ENCODE measurements around the gene CACNA2D1. TPM values are rescaled to one million over a fixed set of nuclear protein-coding genes. Genes with fewer than 3 reads are reported as not detected.

The CACNA2D1 gene
- total RNA-seq, 1 experiment from 2014 or later: 9.8 TPM

GRCh38 chr7:82087099-82087498 lies 356.5 kb downstream of the CACNA2D1 start:
- ChIA-PET POLR2A (interaction anchor here (0.6 kb wide), 1 partner anchor 598 kb away, joined by 3 read pairs; no protein-coding TSS in a partner anchor), CTCF (interaction anchor here (0.7 kb wide), 1 partner anchor 231 kb away, joined by 3 read pairs; no protein-coding TSS in a partner anchor)
- Histone ChIP-seq H3K27ac (ENCODE audit: low read length) (no peak overlapping the region), H3K36me3 (ENCODE audit: control insufficient read depth, insufficient read depth, low read length) (peaks cover 2% of the 10 kb centered on the region; the same call in 1 of the 2 replicates), H3K27me3 (ENCODE audit: control insufficient read depth, insufficient read depth, low read length) (no peaks in the 10 kb centered on the region), H3K4me3 (ENCODE audit: low read depth in 2 of 2, low read length in 2 of 2) (no peak overlapping the region), H3K9me3 (ENCODE audit: control insufficient read depth, insufficient read depth, low read depth, low read length) (no peaks in the 10 kb centered on the region), H3K4me1 (ENCODE audit: control insufficient read depth, insufficient read depth, low read length) (no peaks in the 10 kb centered on the region)
- TF ChIP-seq CTCF (IDR thresholded peaks at IDR 0.05) (no peak), TCF7L2 (IDR thresholded peaks at IDR 0.05; ENCODE audit: low read depth, low read length) (no peak), SIN3A (IDR thresholded peaks at IDR 0.05; ENCODE audit: borderline replicate concordance, insufficient read depth, low read depth, low read length) (no peak), REST (IDR thresholded peaks at IDR 0.05; ENCODE audit: insufficient read depth in 1 of 2, low read depth in 2 of 2, low read length in 1 of 2) (no peak), POLR2AphosphoS5 (IDR thresholded peaks at IDR 0.05; ENCODE audit: low read depth, low read length) (no peak)
- in situ Hi-C loops (cut with HindIII; ENCODE audit: low pct_unique_long_range_greater_than_20kb, low sequenced_read_pairs) (no loop called here), intact Hi-C loops (cut with micrococcal nuclease; ENCODE audit: unreplicated experiment) (no loop called here)
- DNase-seq (ENCODE audit: low read depth, low spot score): no peak
- no peak for ATAC-seq
- no TSS peak for BruUV-seq (replicated peaks)

GRCh38 chr7:82085116-82085515 lies 358.5 kb downstream of the CACNA2D1 start:
- Histone ChIP-seq H3K36me3 (ENCODE audit: control insufficient read depth, insufficient read depth, low read length) (peaks cover 2% of the 10 kb centered on the region; the same call in 1 of the 2 replicates), H3K27me3 (ENCODE audit: control insufficient read depth, insufficient read depth, low read length) (no peaks in the 10 kb centered on the region), H3K9me3 (ENCODE audit: control insufficient read depth, insufficient read depth, low read depth, low read length) (no peaks in the 10 kb centered on the region), H3K4me3 (ENCODE audit: low read depth in 2 of 2, low read length in 2 of 2) (no peak overlapping the region), H3K4me1 (ENCODE audit: control insufficient read depth, insufficient read depth, low read length) (no peaks in the 10 kb centered on the region), H3K27ac (ENCODE audit: low read length) (no peak overlapping the region)
- TF ChIP-seq POLR2AphosphoS5 (IDR thresholded peaks at IDR 0.05; ENCODE audit: low read depth, low read length): no peak
- no peak for TF ChIP-seq REST (IDR thresholded peaks at IDR 0.05; ENCODE audit: insufficient read depth in 1 of 2, low read depth in 2 of 2, low read length in 1 of 2)
- TF ChIP-seq TCF7L2 (IDR thresholded peaks at IDR 0.05; ENCODE audit: low read depth, low read length): no peak
- no peak for TF ChIP-seq CTCF (IDR thresholded peaks at IDR 0.05)
- TF ChIP-seq SIN3A (IDR thresholded peaks at IDR 0.05; ENCODE audit: borderline replicate concordance, insufficient read depth, low read depth, low read length): no peak
- ATAC-seq (no peak), DNase-seq (ENCODE audit: low read depth, low spot score) (no peak)
- intact Hi-C loops (cut with micrococcal nuclease; ENCODE audit: unreplicated experiment): no loop called here
- BruUV-seq (replicated peaks): no TSS peak
- in situ Hi-C loops (cut with HindIII; ENCODE audit: low pct_unique_long_range_greater_than_20kb, low sequenced_read_pairs): no loop called here
- ChIA-PET CTCF (no interaction called here), POLR2A (no interaction called here)
